GM12873 (cell line): ENCODE results near the gene LHFPL5.

ENCODE experiments used
- CTCF ChIP-seq: IDR thresholded peaks from 2 replicates; pipeline ENCODE4 v1.5.1; 2012; ENCODE audit warnings: low read depth, mild to moderate bottlenecking, moderate library complexity, low read length, control low read depth; ENCODE audit not compliant: insufficient read depth; ENCODE audit errors: missing control alignments

LHFPL5 gene

GRCh38 chr6:35833536-35833935 is 28.4 kb downstream of the LHFPL5 start:
- TF ChIP-seq CTCF = no peak

- no peak for TF ChIP-seq CTCF
These were observed 33.9 kb downstream of the LHFPL5 start for GRCh38 chr6:35839019-35839418.

DNA sequence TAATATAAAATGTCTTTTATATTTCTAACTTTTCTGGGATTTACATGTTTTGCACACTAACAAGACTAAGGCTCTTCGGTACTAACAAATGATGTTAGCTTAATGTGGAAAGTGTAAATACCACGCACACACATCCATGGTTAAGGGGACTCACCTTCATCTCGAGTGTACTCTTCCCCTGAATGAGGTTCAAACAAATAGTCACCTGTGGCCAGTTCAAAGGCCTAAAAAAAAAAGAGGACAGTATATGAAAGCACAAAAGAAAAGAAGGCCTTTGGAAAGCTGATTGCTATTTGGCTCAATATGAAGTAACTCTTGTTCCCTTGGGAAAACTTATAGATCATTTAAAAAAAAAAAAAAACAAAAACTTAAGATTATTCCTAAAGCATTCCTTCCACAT is 37.2 kb downstream of the LHFPL5 start:
- TF ChIP-seq CTCF = no peak

GRCh38 chr6:35844290-35844689 is 39.1 kb downstream of the LHFPL5 start:
- TF ChIP-seq CTCF = no peak

- TF ChIP-seq CTCF = no peak
These were observed 45.1 kb downstream of the LHFPL5 start for GRCh38 chr6:35850208-35850607.

- no peak for TF ChIP-seq CTCF
These were observed 47.8 kb downstream of the LHFPL5 start for GRCh38 chr6:35852994-35853393.

DNA sequence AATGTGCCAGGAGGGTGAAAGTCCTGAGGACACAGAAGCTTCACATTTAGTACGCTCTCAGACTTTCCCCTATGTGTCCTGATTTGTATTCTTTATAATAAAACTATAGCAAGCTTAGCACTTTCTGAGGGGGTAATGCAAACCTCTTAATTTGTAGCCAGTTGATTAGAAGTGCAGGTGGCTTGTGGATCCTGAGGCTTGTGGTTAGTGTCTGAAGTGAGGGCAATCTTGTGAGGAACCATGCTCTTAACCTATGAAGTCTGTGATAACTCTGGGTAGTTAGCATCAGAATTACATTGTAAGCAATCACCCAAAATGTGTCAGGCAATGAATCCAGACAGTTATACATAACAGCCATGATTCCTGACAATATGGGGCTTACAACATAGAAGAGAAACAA is 51.1 kb downstream of the LHFPL5 start:
- TF ChIP-seq CTCF = no peak
